CD4-positive, alpha-beta T cell treated with Interferon gamma for 1 hour (primary cell): ENCODE measurements around the gene INTS15.

ENCODE experiments used
- DNase-seq: peaks from one replicate; pipeline ENCODE4 v3.0.0-alpha.2; 2020

INTS15 gene

DNA sequence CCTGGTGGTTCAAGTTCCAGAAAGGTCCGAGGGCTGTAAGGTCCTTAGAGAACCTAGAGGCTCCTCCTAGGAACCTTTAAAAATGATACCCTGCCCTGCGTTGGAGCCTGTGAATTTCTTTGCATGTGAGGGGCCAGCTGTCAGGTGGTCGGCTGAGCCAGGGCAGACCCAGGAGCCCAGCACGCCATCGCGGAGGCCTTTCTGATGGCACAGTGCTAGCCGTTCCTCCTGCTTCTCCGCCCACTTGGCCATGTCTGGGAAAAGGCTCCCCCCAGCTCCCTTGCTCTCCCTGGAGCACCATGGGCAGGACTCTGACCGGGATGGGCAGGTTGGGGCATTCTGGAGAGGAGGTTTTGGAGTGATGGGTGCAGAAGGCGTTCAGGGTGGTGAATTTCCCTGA lies 54.9 kb downstream of the INTS15 start:
- DNase-seq = no peak

DNA sequence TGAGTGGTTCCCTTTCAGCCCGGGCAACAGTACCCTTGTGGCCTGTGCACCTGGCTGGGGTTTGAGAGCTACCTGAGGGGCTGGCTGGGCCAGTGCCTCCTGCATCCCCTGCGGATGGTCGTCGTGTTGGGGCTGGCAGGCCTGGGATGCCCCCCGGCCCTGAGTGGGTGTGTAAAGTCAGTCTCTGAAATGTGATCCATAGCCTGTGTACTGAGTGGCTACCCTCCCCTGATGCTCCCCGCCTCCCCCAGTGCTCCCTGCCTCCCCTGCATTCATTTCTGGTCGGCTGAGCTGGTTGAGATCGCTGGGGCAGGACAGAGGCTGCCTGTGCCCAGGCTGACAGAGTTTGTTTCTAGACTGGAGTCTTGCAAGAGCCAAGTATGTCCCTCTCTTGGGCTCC lies 56.6 kb downstream of the INTS15 start:
- no peak for DNase-seq

DNA sequence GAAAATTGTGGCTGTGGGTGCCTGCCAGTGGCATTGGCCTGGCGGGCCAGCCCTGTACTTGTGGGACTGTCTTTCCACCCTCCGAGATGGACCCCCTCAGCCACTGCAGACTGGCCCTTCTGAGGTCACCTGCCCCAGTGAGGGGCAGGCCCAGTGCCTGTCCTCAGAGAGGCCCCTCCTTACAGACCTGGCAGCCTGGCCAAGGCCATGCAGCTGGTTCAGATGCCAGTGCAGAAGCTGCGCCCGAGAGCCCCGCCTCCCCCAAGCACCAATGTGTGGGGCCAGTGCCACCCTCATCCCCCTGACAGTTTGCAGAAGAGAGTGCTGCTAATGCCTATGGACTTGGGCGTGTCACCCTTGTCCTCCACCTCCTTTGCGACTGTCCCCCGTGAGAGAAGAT lies 57.3 kb downstream of the INTS15 start:
- DNase-seq = no peak

GRCh38 chr7:6647541-6647940 lies 57.7 kb downstream of the INTS15 start:
- DNase-seq = no peak

DNA sequence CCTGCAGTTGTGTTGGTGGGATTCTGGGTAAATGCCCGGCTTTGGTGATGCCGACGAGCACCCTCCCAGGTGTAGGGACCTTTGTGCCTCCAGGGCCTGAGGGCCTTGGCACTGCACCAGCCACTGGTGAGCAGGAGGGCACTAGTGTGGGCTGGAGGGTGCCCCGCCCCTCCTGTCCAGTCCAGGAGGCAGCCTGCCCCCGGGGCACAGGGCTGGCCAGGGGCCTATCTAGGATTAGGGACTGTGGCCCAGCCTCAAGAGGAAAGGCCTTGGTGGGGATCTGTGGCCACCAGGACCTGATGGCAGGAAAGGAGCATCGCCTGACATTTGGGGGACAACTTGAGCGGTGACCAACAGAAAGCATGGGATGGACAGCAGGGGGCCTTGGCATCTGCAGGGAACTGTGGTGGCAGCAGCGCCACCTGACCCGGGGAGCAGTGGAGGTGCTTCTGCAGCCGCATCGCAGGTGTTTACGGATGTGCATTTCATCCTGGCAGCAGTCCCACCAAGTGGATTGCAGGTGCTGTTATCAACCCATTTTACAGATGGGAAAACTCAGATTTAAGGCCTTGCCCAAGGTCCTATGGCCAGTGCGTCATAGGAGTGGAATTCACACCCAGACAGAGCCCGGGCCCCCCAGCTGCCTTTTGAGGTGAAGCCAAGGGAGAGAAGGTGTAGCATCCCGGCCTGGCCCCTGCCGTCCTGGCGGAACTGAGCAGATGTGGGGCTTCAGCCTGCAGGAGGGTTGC lies 58.4 kb downstream of the INTS15 start:
- DNase-seq = no peak

- no peak for DNase-seq
Measured at GRCh38 chr7:6648815-6649104, 58.9 kb downstream of the INTS15 start.

DNA sequence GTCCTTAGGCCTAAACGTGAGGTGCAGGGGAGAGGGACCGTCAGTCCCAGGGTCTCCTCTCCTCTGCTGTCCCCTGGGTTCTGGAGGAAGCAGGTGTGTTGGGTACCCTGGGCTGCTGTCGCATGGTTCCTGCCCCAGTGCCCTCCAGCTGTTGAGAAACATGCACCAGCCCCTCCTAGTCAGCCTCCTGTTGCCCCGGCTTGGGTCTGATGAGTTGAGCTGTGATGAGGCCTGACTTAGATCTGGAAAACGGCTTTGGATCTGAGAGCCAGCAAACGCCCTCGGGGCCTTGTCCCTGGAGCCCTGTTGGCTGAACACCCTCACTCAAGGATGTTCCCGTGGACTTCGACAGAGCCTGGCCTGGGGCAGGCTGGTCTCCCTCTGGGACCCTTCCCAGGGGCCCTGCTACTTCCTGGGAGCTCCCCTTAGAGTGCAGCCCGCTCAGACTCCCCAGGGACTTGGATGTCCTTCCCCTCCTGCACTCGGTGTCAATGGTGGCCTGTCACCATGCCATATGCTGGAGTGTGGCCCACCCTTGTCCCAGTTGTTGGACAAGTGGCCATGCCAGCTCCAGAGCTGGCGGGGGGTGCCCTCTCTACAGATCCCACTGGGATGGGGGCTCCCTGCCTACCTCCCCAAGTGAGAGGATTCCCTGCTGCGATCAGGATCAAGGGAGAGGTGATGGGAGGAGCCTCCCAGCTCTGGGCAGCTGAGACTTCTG lies 59.6 kb downstream of the INTS15 start:
- no peak for DNase-seq

- no peak for DNase-seq
Measured at GRCh38 chr7:6650086-6650485, 60.3 kb downstream of the INTS15 start.

- DNase-seq = no peak
Measured at GRCh38 chr7:6650521-6651011, 60.7 kb downstream of the INTS15 start.

DNA sequence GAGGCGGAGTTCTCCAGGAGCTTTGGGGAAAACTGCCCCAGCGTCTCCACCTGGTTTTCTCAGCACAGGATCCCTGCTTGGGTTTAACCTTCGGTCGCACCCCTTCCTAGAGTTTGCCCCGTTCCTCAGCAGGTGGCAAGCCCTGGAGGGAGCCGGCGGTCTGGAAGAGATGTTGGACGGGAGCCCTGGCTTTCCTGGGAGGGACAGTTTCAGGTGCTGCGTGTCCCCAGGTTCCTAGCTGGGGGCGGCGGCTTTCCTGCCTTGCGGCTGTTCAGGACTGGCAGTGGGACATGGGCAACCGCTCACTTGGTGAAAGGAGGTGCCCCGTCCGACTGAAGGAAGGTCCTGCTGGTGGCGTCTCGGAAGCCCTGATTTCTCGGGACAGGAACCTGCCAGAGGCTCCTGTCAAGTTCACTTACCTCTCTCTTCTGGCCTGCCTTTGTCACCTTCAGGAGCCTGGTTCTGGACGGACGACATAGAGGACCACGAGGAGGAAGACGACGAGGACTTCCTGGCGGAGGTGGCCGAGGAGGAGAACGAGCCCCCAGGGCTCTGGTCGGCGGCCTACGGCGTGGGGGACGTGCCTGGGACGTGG lies 62.1 kb downstream of the INTS15 start:
- DNase-seq = no peak

- DNase-seq = no peak
Measured at GRCh38 chr7:6652446-6653011, 62.7 kb downstream of the INTS15 start.

GRCh38 chr7:6653071-6654003 lies 63.5 kb downstream of the INTS15 start:
- DNase-seq = no peak

GRCh38 chr7:6654113-6654841 lies 64.5 kb downstream of the INTS15 start:
- no peak for DNase-seq

- no peak for DNase-seq
Measured at GRCh38 chr7:6654842-6655610, 65.2 kb downstream of the INTS15 start.

- DNase-seq = no peak
Measured at GRCh38 chr7:6655636-6656385, 66.0 kb downstream of the INTS15 start.

GRCh38 chr7:6656413-6656812 lies 66.6 kb downstream of the INTS15 start:
- no peak for DNase-seq
